Vagina (tissue), 2 donors: Measurements from ENCODE around the gene DMGDH.

Experiments used
- POLR2A ChIP-seq, 2 donors: fragments of 450-650 bp; IDR thresholded peaks; one replicate each; pipeline ENCODE4 v1.6.1; 2017; ENCODE audit warnings: antibody characterized with exemption in 2 of 2, mild to moderate bottlenecking in 2 of 2, moderate library complexity in 2 of 2
- POLR2AphosphoS5 ChIP-seq, 2 donors: sonication (generic); formaldehyde crosslinking; IDR thresholded peaks; one replicate each; pipeline ENCODE4 v1.9.0; 2017; ENCODE audit warnings: antibody characterized with exemption in 2 of 2, mild to moderate bottlenecking in 2 of 2, low read depth in 1 of 2; ENCODE audit not compliant: insufficient read depth in 1 of 2
- TF ChIP-seq, protein P1 (sequence below), 3 experiments: fragments of 450-650 bp in 2 of 3; fragments of 200-600 bp in 1 of 3; sonication (generic) in 1 of 3; IDR thresholded peaks; one replicate each; pipeline ENCODE4 v1.5.1; 2017 to 2019; ENCODE audit warnings: antibody characterized with exemption in 3 of 3, mild to moderate bottlenecking in 2 of 3, moderate library complexity in 2 of 3

DNA sequence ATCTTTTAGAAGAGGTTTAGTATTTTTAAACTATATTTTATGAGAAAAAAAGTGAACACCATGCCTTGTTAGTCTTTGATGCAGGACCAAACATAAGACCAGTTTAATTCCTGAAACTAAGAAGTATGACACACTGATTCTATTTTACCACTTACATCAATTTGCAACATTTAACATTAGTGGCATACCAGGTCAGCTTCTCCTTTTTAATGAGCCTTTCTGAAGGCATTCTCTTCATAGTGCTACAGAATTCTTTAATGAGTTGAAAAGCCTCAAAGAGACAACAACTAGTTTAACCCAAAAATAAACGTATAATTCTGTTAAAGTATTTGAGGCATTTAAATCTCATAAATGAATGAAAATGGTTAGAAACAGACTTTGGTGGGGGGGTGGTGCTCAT, 112.6 kb downstream of the DMGDH start:
- TF ChIP-seq, protein P1, sequence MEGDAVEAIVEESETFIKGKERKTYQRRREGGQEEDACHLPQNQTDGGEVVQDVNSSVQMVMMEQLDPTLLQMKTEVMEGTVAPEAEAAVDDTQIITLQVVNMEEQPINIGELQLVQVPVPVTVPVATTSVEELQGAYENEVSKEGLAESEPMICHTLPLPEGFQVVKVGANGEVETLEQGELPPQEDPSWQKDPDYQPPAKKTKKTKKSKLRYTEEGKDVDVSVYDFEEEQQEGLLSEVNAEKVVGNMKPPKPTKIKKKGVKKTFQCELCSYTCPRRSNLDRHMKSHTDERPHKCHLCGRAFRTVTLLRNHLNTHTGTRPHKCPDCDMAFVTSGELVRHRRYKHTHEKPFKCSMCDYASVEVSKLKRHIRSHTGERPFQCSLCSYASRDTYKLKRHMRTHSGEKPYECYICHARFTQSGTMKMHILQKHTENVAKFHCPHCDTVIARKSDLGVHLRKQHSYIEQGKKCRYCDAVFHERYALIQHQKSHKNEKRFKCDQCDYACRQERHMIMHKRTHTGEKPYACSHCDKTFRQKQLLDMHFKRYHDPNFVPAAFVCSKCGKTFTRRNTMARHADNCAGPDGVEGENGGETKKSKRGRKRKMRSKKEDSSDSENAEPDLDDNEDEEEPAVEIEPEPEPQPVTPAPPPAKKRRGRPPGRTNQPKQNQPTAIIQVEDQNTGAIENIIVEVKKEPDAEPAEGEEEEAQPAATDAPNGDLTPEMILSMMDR (IDR thresholded peaks at IDR 0.05), result no peak
- TF ChIP-seq POLR2AphosphoS5 (IDR thresholded peaks at IDR 0.05; ENCODE audit: insufficient read depth in 1 of 2, low read depth in 1 of 2) (no peak), POLR2A (IDR thresholded peaks at IDR 0.05) (no peak)
